Stimulated activated CD8-positive, alpha-beta memory T cell treated with anti-CD3 and anti-CD28 coated beads, Interleukin-12 subunit alpha, Interleukin-12 subunit beta, amount 100 ng/mL, for 1 hour (primary cell): ENCODE data around the gene KBTBD7.

Experiments
- DNase-seq: peaks from one replicate; pipeline ENCODE4 v3.0.0-alpha.2; 2020; ENCODE audit warnings: low read depth

Gene KBTBD7, protein sequence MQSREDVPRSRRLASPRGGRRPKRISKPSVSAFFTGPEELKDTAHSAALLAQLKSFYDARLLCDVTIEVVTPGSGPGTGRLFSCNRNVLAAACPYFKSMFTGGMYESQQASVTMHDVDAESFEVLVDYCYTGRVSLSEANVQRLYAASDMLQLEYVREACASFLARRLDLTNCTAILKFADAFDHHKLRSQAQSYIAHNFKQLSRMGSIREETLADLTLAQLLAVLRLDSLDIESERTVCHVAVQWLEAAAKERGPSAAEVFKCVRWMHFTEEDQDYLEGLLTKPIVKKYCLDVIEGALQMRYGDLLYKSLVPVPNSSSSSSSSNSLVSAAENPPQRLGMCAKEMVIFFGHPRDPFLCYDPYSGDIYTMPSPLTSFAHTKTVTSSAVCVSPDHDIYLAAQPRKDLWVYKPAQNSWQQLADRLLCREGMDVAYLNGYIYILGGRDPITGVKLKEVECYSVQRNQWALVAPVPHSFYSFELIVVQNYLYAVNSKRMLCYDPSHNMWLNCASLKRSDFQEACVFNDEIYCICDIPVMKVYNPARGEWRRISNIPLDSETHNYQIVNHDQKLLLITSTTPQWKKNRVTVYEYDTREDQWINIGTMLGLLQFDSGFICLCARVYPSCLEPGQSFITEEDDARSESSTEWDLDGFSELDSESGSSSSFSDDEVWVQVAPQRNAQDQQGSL

DNA sequence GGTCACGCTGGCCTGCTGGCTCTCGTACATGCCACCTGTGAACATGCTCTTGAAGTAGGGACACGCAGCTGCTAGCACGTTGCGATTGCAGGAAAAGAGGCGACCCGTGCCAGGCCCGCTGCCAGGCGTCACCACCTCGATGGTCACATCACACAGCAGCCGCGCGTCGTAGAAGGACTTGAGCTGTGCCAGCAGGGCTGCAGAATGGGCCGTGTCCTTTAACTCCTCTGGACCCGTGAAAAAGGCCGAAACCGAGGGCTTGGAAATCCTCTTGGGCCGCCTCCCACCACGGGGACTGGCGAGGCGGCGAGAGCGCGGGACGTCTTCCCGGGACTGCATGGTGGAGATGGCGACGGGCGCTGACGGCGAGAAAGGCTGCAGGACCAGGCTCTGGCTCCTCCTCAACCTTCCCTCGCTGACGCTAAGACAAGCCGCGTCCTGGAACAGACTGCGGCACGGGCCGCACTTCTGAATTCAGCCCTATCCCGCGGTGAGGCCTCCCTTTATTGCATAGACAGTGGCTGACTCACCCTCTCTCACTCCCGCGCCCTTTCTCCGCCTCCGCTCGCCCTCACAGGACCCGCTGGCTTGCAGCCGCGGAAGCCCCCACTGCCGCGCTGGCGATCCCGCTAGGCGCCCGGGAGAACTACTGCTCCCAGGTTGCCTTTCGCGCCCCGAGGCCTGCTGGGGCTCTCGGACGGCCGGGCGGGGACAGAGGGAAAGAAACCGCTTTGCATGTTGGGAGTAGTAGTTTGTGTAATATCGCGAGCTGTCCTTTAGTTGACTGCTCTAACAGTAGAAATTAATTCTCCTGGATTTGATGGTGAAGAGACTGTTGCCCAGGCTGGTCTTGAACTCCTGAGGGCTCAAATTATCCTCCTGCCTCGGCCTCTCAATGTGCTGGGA is at the start of gene KBTBD7:
TSS of gene KBTBD7 (minus strand) at position 651 of the 906 bp plus-strand sequence. CDS start at position 339, 312 bp downstream.
- DNase-seq: peak; percentile 82

DNA sequence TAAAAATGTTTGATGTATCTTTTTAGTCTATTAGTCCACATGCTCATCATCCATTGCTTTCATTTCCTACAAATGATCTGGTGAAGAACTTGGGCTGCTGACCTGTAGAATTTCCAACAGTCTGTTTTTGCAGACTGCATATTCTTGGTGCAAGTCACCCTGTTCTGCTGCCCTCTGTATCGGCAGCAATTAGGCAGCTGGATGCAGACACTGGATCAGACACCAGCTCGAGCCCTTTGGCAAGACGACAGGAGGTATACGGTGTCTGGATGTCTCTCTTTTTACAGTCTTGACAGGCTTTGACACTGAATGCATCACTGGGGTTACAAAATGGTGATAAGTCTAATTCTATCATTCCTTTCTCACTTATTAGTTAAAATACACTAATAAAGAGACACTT is 47.3 kb upstream of the KBTBD7 start:
- DNase-seq: no peak

DNA sequence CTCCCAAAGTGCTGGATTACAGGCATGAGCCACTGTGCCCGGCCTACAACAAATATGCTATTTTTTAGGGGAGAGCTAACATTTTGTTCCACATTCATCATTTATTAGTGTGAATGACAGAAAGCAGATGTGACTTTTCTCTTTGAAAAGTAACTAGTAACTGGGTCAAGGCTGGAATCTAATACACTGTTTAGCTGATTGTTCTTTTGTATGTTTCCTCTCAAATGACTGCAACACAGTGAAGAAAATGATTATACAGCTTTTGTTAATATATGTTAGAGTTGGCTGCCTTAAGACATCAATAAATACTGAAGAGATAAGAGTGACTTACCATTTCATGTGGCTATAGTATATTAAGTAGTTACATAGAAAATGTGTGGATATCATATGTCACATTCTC is 42.0 kb upstream of the KBTBD7 start:
- no peak for DNase-seq

DNA sequence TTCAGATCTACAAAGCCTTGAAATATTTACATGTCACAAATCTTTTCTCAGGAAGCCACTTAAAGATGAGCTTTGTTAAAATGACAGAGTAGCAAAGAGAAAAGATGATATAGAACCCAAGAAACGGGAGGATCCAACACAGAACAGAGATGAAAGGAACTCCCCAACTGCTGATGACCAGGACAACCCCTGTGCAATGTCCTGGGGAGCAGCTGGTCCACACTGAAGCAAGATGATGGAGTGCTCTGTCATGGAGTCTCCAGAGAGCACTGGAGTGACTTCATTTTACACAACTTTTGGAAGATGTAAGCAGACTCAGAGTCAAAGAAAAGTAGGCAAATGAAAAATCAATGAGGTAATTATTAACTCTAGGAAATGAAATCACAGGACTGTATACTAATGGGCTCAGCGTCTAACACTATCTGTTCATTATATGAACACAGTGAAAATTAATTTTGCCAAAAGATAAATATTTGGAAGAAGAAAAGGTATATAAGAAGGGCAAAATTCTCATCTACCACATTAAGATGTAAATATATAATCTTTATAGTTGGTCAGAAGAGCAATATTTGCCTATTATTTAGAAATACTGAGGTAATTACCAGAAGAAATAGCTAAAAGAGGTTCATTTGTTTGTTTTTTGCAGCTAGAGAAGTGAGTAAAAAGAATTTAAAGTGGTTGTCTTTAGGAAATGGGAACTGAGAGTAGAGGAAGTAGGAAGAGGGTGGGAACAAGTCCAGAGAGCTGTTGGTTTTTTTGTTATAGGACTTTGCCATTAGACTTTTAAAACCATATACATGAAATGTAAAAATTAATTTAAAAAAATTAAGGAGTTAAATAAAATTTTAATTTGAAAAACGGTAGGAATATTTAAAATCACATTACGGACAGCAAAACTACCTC is 38.5 kb upstream of the KBTBD7 start:
- DNase-seq: no peak

DNA sequence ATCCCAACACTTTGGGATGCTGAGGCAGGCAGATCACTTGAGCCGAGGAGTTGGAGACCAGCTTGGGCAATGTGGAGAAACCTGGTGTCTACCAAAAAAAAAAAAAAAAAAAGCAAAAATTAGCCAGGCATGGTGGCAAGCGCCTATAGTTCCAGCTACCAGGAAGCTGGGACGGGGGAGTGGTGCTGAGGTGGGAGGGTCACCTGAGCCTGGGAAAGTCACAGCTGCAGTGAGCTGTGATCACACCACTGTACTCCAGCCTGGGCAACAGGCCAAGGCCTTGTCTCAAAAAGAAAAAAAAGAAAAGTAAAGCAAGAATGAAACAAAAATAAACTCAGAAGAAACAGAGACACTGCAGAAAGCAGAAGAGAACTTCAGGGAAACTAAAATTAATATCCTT is 37.4 kb upstream of the KBTBD7 start:
- DNase-seq: no peak

DNA sequence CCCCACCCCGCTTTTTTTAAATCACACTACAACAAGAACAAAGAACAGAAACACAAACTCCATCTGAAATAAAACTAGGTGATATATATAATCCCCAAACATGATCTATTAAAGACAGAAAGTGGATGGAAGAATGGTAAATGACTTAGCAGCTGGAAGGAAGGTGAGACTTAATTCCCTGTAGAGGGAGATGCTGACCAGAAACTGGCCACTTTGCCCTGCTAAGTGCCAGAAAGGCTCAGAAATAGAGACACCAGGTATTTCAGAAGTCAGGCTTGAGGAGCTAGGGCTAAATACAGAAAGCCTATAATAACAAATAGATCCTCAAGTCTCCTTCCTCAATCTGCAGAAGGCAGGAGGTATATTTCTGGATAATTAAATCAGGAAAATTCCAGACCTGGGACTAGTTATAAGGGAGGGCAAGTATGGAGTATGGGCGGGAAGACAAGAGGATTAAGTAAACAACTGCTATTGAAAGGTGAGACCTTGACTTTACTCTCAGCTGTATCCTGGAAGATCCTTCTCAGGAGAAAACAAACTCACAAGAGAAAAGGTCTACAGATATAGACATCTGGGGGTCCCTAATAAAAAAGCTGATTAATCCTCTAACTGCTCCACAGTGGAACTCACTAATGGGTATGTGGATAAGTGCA is 36.8 kb upstream of the KBTBD7 start:
- DNase-seq: no peak

DNA sequence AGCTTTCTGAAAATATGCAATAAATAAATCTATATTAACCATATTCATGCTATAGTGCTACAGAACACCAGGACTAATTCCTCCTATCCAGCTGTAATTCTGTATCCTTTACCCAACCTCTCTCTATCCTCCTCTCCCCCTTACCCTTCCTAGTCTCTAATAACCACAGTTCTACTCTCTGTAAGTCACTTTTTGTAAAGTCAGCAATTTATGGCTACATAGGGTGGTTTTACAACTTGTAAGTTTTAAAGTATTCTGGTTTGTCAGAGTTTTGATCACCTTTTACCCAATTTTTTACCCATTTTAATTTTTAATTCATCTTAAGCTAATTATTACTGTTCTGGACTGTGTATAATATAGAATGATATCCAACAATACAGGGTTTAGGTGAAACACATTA is 35.0 kb upstream of the KBTBD7 start:
- no peak for DNase-seq

DNA sequence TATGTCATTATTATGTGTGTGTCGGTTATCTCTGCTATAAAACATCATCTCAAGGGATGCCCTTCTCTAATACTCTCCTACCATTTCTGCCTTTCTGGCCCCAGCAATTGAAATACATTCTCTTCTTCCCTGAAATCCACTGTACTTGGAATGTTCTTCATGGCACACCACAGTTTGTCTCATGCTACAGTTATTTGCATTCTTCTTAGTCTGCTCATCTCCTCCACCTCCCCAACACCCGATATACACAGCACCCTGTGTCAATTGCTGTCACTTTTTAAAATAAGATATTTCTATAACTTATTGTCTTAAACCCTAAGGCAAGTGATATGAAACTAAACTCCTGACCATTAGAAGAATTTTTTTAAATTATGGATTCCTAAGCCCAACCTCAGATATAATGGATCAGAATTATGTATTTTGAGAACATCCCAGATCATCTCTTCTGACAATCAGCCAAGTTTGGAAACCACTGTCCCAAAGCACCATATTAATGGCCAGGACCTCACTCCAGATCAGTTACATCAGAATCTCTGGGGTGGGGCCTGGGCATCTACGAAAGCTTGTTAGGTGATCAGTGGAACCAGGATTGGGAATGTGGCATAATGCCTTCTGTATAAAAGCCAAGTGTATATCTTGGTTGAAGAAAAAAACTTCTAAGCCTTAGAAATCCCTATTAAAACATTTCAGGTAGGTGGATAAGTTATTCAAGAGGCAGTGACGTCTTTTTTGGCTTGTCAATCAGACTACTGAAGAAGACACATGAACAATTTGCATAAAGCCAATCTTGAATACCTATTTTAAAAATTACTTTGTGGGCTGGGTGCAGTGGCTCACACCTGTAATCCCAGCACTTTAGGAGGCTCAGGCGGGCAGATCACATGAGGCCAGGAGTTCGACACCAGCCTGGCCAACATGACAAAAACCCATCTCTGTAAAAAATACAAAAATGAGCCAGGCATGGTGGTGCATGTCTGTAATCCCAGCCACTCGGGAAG is 30.0 kb upstream of the KBTBD7 start:
- DNase-seq: no peak

DNA sequence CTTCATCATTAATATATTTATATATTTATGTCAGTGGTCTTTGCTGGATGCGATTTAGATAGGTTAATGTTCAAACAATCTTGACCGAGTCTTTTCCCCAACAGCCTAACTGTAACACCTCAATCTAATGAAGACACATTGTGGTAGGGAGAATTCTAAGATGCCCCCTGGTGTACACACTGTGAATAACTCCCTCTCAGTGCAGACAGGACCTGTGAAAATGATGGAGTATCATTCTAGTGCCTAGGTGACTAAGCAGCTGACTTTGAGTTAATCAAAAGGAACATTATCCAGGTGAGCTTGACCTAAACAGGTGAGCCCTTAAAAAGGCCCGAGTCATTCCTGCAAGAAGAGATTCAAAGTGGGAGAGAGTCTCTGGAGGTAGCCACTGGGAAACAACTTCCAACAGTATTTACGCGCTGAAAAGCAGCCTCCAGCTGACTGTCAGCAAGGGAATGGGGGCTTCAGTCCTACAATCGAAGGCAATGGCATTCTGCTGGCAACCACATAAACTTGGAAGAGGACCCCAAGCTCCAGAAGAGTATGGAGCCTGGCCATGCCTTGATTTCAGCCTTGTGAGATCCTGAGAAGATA is 28.0 kb upstream of the KBTBD7 start:
- peak; percentile 14 for DNase-seq

DNA sequence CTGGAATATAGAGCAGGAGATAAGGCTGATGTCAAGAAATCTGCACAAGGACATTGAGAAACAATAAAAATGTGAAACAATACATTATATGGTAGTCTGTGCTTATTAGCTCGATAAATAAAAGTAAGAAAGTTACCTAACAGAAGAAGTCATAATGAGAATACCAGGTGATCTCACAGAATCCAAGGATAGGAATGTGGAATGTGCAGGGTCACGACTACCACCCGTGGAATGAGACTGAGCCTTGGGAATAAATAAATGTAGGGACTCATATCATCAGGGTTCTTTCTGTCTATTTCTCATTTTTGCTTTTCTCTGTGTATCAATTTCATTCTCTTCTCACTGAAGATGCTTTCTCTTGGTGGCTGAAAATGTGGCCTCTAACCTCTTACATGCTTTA is 26.0 kb upstream of the KBTBD7 start:
- DNase-seq: no peak

DNA sequence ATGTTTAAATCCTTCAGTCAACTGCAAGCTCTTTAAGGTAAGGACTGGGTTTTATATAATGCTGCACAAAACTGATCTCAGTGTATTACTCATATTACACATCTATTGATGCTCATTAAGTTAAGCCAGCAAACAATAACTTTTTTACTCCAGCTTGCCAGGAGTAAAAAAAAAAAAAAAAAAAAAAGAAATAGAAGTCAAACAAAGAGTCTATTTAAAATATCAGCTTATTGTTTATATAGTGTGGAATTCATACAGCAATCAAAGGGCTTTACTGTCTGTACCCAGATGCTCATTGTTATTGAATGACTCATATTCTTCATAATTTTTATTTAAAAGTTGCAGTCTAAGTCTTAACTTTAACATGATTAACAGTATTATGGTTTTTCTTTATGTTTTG is 21.8 kb upstream of the KBTBD7 start:
- DNase-seq: no peak

DNA sequence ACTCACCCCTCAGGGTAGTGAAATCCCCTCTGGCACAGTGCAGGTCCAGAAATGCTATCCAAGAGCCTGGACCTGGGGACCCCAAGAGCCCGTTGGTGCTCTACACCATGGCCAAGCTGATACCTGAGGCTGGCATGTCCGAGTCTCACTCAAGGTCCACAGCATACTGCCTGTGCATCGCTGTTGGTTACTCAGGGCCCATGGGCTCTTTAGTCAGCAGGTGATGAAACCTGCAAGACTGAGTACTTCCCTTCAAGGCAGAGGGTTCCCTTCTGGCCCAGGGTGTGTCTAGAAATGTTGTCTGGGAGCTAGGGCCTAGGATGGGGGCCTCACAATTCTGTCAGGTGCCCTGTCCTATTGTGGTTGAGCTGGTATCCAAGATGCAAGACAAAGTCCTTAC is 19.6 kb upstream of the KBTBD7 start:
- DNase-seq: no peak

DNA sequence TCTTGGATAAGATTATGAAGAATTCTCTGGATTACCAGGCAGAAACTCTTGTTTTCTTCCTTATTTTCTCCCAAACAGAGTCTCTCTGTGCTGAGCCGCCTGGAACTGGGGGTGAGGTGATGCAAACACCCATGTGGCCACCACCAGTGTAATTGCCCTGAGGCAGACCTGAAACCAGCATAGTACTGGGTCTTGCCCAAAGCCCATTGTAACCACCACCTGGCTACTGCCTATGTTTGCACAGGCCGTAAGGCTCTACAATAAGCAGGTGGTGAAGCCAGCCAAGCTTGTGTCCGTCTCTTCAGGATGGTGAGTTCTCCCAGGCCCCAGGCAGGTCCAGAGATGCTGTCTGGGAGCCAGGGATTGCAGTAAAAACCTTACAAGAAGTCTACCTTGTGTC is 18.9 kb upstream of the KBTBD7 start:
- DNase-seq: no peak

DNA sequence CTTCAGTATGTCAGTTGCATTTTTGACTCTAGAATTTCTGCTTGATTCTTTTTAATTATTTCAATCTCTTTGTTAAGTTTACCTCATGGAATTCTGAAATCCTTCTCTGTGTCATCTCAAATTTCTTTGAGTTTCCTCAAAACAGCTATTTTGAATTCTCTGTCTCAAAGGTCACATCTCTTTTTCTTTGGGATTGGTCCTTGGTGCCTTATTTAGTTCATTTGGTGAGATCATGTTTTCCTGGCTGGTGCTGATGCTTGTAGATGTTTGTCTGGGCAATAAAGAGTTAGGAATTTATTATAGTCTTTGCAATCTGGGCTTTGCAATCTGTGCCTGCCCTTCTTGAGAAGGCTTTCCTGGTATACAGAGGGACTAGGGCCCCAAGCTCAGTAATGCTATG is 18.5 kb upstream of the KBTBD7 start:
- no peak for DNase-seq

DNA sequence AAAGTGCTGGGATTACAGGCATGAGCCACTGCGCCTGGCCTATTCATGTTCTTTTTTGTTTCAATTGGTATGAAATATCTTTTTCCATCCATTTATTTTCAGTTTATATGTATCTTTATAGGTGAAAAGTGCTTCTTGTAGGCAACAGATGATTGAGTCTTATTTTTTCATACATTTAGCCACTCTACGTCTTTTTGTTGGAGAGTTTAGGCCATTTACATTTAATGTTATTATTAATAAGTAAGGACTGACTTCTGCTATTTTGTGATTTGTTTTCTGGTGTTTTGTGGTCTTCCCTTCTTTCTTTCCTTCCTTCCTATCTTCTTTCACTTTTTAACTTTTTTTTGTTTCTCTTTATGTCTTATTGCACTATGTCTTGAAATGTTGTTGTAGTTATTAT is 16.7 kb upstream of the KBTBD7 start:
- DNase-seq: no peak

DNA sequence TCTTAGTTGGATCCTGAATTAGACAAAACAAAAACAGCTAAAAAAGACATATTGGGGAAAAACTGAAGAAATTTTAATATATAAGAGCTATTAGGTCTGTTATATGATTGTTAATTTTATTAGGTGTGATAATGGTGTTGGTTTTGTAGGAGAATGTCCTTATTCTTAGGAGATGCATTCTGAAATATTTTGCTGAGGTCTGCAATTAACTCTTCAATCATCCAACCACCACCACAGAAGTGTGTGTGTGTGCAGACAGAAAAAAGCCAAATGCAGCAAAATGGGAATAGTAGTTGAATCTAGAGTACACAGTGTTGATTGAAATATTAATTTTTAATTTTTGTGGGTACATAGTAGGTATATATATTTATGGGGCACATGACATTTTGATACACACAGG is 12.1 kb upstream of the KBTBD7 start:
- no peak for DNase-seq

DNA sequence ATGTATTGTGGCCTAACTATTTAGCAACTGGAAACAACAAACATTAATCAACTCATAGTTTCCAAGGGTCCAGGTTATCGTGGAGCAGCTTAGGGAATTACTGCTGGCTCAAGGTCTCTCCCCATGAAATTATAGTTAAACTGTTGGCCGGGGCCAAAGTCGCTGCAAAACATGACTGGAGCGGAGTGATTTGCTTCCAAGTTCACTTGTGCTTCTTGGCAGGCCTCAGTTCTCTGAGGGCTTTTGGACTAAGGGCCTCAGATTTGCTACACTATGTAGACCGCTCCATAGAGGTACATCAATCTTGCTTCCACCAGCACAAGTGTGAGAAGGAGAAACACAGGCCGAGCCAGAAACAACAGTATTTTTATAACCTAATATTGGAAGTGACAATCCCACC is 9.4 kb upstream of the KBTBD7 start:
- no peak for DNase-seq

DNA sequence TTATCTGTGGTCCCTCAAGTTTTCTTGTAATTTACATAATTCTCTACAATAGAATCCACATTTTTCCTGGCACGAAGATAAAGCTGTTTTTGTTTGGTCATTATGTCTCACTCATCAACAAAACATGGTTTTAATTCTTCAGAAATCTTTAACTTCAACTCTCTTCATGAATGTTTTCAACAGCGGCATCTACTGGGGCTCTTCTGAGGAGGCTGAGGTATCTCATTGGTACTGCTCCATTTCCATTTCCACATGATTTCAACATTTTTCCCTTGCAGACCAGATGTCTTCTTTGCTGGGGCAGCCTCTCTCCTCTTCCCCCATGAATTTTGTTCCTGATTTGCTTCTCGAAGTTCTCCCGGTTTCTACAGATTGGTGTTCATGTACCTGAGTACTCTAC is 5.8 kb upstream of the KBTBD7 start:
- DNase-seq: no peak

DNA sequence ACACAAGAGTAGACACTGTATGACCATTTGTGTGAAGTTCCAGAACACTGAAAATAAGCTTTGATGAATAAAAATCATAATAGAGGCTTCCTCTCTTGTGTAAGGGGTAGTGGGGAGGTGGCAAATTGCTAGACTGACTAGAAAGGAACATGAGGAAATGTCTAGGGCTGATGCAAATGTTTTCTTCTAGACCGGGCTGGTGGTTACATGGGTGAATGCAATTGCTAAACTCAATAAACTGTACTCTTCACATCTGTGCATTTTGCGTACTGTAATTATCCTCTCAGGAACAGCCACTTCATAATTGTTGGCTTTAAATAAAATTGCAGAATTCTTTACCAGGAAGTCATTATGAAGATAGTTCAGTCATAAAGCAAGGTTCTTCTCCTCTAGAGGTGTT is 5.2 kb upstream of the KBTBD7 start:
- DNase-seq: no peak
